H9 (cell line): Measurements from ENCODE around the gene PCCA. TPM values are rescaled to one million over a fixed set of nuclear protein-coding genes. Genes with fewer than 3 reads are reported as not detected.

ENCODE experiments used
- DNase-seq: peaks from one replicate; pipeline ENCODE4 v3.0.0-alpha.2; 2017
- H2AFZ ChIP-seq: one replicate; pipeline ENCODE4 v1.6.1; 2013; ENCODE audit warnings: mild to moderate bottlenecking, low read length, control low read depth, moderate library complexity
- H2AK5ac ChIP-seq: 2 replicates; pipeline ENCODE4 v1.6.1; 2013; ENCODE audit warnings: low read length, control low read depth, mixed read lengths; ENCODE audit not compliant: insufficient read length
- H2BK120ac ChIP-seq: one replicate; pipeline ENCODE4 v1.6.1; 2013; ENCODE audit warnings: low read depth, mild to moderate bottlenecking, low read length, control low read depth, inconsistent platforms; ENCODE audit not compliant: poor library complexity, severe bottlenecking
- H2BK12ac ChIP-seq: 2 replicates; pipeline ENCODE4 v1.6.1; 2013; ENCODE audit warnings: low read length, control low read depth, mixed read lengths, low read depth; ENCODE audit not compliant: insufficient read length
- H2BK15ac ChIP-seq: 2 replicates; pipeline ENCODE4 v1.6.1; 2013; ENCODE audit warnings: low read depth, low read length, control low read depth
- H2BK20ac ChIP-seq: one replicate; pipeline ENCODE4 v1.6.1; 2013; ENCODE audit warnings: low read depth, mild to moderate bottlenecking, low read length, control low read depth, inconsistent platforms; ENCODE audit not compliant: poor library complexity, severe bottlenecking
- H2BK5ac ChIP-seq: 2 replicates; pipeline ENCODE4 v1.6.1; 2013; ENCODE audit warnings: low read length, control low read depth, mixed read lengths; ENCODE audit not compliant: insufficient read length
- H3K14ac ChIP-seq: 2 replicates; pipeline ENCODE4 v1.6.1; 2013; ENCODE audit warnings: low read length, control low read depth; ENCODE audit not compliant: insufficient read depth
- H3K18ac ChIP-seq: 2 replicates; pipeline ENCODE4 v1.6.1; 2013; ENCODE audit warnings: low read depth, mild to moderate bottlenecking, mixed read lengths, low read length, control low read depth; ENCODE audit not compliant: insufficient read length
- H3K23ac ChIP-seq: 2 replicates; pipeline ENCODE4 v1.6.1; 2013; ENCODE audit warnings: low read length, control low read depth, mixed read lengths, low read depth; ENCODE audit not compliant: insufficient read length
- H3K23me2 ChIP-seq: 2 replicates; pipeline ENCODE4 v1.6.1; 2013; ENCODE audit warnings: low read depth, mild to moderate bottlenecking, mixed read lengths, low read length, control low read depth; ENCODE audit not compliant: insufficient read length, poor library complexity, severe bottlenecking
- H3K27ac ChIP-seq: 2 replicates; pipeline ENCODE4 v1.5.1; 2013; ENCODE audit warnings: low read length, control low read depth, mixed read lengths, low read depth; ENCODE audit not compliant: insufficient read length
- H3K27me3 ChIP-seq: 2 replicates; pipeline ENCODE4 v1.6.1; 2013; ENCODE audit warnings: low read length, control low read depth, inconsistent platforms; ENCODE audit not compliant: insufficient read depth
- H3K4ac ChIP-seq: 2 replicates; pipeline ENCODE4 v1.6.1; 2013; ENCODE audit warnings: low read depth, mild to moderate bottlenecking, control low read depth, inconsistent platforms, low read length, moderate library complexity
- H3K4me1 ChIP-seq: 2 replicates; pipeline ENCODE4 v1.6.1; 2013; ENCODE audit warnings: low read length, control low read depth, inconsistent platforms; ENCODE audit not compliant: insufficient read depth
- H3K4me2 ChIP-seq: 2 replicates; pipeline ENCODE4 v1.6.1; 2013; ENCODE audit warnings: low read length, control low read depth, mixed read lengths; ENCODE audit not compliant: insufficient read length, insufficient read depth
- H3K56ac ChIP-seq: 2 replicates; pipeline ENCODE4 v1.6.1; 2013; ENCODE audit warnings: low read depth, mild to moderate bottlenecking, mixed read lengths, low read length, control low read depth; ENCODE audit not compliant: insufficient read length
- H3K79me1 ChIP-seq: 2 replicates; pipeline ENCODE4 v1.6.1; 2013; ENCODE audit warnings: low read depth, mild to moderate bottlenecking, moderate library complexity, low read length, control low read depth, inconsistent platforms; ENCODE audit not compliant: insufficient read depth, poor library complexity, severe bottlenecking
- H3K79me2 ChIP-seq: 2 replicates; pipeline ENCODE4 v1.6.1; 2013; ENCODE audit warnings: low read length, control low read depth, inconsistent platforms; ENCODE audit not compliant: insufficient read depth
- H3K9ac ChIP-seq: 2 replicates; pipeline ENCODE4 v1.6.1; 2013; ENCODE audit warnings: low read length, control low read depth, mixed read lengths; ENCODE audit not compliant: insufficient read length; ENCODE audit errors: extremely low read depth
- H3K9me3 ChIP-seq: one replicate; pipeline ENCODE4 v1.6.1; 2013; ENCODE audit warnings: low read depth, low read length, inconsistent platforms; ENCODE audit not compliant: control insufficient read depth
- H3T11ph ChIP-seq: one replicate; pipeline ENCODE4 v1.6.1; 2013; ENCODE audit warnings: mild to moderate bottlenecking, low read length, control low read depth, inconsistent platforms
- H4K20me1 ChIP-seq: one replicate; pipeline ENCODE4 v1.6.1; 2013; ENCODE audit not compliant: control insufficient read depth, insufficient read length, insufficient read depth
- H4K5ac ChIP-seq: 2 replicates; pipeline ENCODE4 v1.6.1; 2013; ENCODE audit warnings: low read depth, mild to moderate bottlenecking, mixed read lengths, low read length, control low read depth; ENCODE audit not compliant: insufficient read length
- H4K8ac ChIP-seq: replicated peaks from 2 replicates; pipeline ENCODE4 v1.6.1; 2013; ENCODE audit warnings: low read length, control low read depth, mixed read lengths, low read depth; ENCODE audit not compliant: insufficient read length
- H4K91ac ChIP-seq: 2 replicates; pipeline ENCODE4 v1.6.1; 2013; ENCODE audit warnings: low read depth, mild to moderate bottlenecking, moderate library complexity, mixed read lengths, low read length, control low read depth; ENCODE audit not compliant: insufficient read length
- H3K27ac Mint-ChIP-seq, 3 experiments: 2 replicates in 2 of 3; 3 replicates in 1 of 3; pipeline ENCODE4 v1.8.0; 2020 to 2021; ENCODE audit warnings: mixed read lengths in 3 of 3, mild to moderate bottlenecking in 1 of 3, moderate library complexity in 1 of 3
- H3K27me3 Mint-ChIP-seq: 2 replicates; pipeline ENCODE4 v1.8.0; 2021; ENCODE audit warnings: low read depth, mild to moderate bottlenecking, moderate library complexity, mixed read lengths
- H3K36me3 Mint-ChIP-seq, 3 experiments: 2 replicates in 2 of 3; 3 replicates in 1 of 3; pipeline ENCODE4 v1.8.0; 2020 to 2021; ENCODE audit warnings: low read depth in 3 of 3, mixed read lengths in 3 of 3; ENCODE audit not compliant: insufficient read depth in 1 of 3
- H3K4me1 Mint-ChIP-seq, 2 experiments: 2 replicates each; pipeline ENCODE4 v1.8.0; 2020; ENCODE audit warnings: mixed read lengths in 2 of 2
- H3K4me3 Mint-ChIP-seq, 2 experiments: 2 replicates in 1 of 2; 3 replicates in 1 of 2; pipeline ENCODE4 v1.8.0; 2020 to 2021; ENCODE audit warnings: mild to moderate bottlenecking in 2 of 2, mixed read lengths in 2 of 2, moderate library complexity in 1 of 2
- H3K9me3 Mint-ChIP-seq, 2 experiments: 2 replicates in 1 of 2; 3 replicates in 1 of 2; pipeline ENCODE4 v1.8.0; 2020; ENCODE audit warnings: mild to moderate bottlenecking in 2 of 2, mixed read lengths in 2 of 2, moderate library complexity in 1 of 2
- WGBS: extraction: QIAGEN DNeasy Blood & Tissue Kit; methylation state at CpG from one replicate; pipeline ENCODE4 v1.1.7; 2013; ENCODE audit warnings: missing lambda C conversion rate, low lambda C conversion rate, mixed read lengths; ENCODE audit not compliant: insufficient read length; ENCODE audit errors: extremely low coverage; 5-methylcytosine and 5-hydroxymethylcytosine counted together
- total RNA-seq: library from RNA; stranded (reverse); gene quantifications from 2 replicates; pipeline ENCODE4 v1.2.1, GENCODE V29; 2021
- TF ChIP-seq, protein P1 (sequence below): fragments of 200-600 bp; sonication (generic); conservative IDR thresholded peaks from 3 replicates; pipeline ENCODE4 v1.8.0; 2021; ENCODE audit warnings: antibody characterized with exemption, mild to moderate bottlenecking

PCCA gene
- total RNA-seq, 1 experiment from 2014 or later = 56.5 TPM

DNA sequence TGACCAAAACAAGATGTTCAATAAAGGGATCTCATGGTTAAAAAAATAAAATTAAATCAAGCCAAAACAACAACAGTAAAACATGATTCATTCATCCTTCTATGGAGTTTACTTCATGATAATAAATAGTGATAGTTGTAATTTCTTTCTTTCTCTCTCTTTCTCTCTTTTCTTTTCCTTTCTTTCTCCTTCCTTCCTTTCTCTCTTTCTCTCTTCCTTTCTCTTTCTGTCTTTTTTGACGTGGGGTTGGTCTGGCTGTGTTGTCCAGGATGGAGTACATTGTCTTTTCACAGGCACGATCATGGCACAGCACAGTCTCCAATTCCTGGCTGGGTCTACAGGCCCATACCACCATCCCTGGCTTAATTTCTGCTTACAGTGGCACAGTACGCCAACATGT lies 29.1 kb upstream of the PCCA start:
- Histone ChIP-seq H3K23ac (no peak overlapping the region), H4K5ac (no peak overlapping the region), H3T11ph (no peak overlapping the region), H4K20me1 (no peaks in the 10 kb centered on the region), H4K8ac (no peak overlapping the region), H2BK5ac (no peak overlapping the region), H2AFZ (no peak overlapping the region), H3K4me1 (peaks cover 6% of the 10 kb centered on the region; the same call in 1 of the 2 replicates), H3K9ac (no peak overlapping the region), H3K56ac (no peak overlapping the region), H3K27me3 (no peaks in the 10 kb centered on the region), H3K4ac (no peak overlapping the region), H4K91ac (no peak overlapping the region), H2BK20ac (no peak overlapping the region), H2BK12ac (no peak overlapping the region), H2BK15ac (no peak overlapping the region), H2AK5ac (no peak overlapping the region), H3K23me2 (no peaks in the 10 kb centered on the region), H2BK120ac (no peak overlapping the region), H3K4me2 (no peak overlapping the region), H3K14ac (no peak overlapping the region), H3K79me2 (no peaks in the 10 kb centered on the region), H3K79me1 (no peaks in the 10 kb centered on the region), H3K9me3 (no peaks in the 10 kb centered on the region), H3K27ac (no peak overlapping the region), H3K18ac (no peak overlapping the region)
- TF ChIP-seq, protein P1, sequence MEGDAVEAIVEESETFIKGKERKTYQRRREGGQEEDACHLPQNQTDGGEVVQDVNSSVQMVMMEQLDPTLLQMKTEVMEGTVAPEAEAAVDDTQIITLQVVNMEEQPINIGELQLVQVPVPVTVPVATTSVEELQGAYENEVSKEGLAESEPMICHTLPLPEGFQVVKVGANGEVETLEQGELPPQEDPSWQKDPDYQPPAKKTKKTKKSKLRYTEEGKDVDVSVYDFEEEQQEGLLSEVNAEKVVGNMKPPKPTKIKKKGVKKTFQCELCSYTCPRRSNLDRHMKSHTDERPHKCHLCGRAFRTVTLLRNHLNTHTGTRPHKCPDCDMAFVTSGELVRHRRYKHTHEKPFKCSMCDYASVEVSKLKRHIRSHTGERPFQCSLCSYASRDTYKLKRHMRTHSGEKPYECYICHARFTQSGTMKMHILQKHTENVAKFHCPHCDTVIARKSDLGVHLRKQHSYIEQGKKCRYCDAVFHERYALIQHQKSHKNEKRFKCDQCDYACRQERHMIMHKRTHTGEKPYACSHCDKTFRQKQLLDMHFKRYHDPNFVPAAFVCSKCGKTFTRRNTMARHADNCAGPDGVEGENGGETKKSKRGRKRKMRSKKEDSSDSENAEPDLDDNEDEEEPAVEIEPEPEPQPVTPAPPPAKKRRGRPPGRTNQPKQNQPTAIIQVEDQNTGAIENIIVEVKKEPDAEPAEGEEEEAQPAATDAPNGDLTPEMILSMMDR = no peak
- Mint-ChIP-seq H3K4me1 (peaks cover 14 to 15% of the 10 kb centered on the region in 2 experiments), H3K4me3 (no peak overlapping the region), H3K27ac (0 out of 7 replicates have a peak overlapping the region, but pooled peaks of 1 of the 3 experiments have one; percentile 26), H3K27me3 (peaks cover 4% of the 10 kb centered on the region), H3K9me3 (peaks cover 26 to 47% of the 10 kb centered on the region in 2 experiments), H3K36me3 (peaks cover 9 to 43% (median 11%) of the 10 kb centered on the region in 3 experiments)
- no CpG with 5 or more reads among the region's 3 CpGs for WGBS
- DNase-seq = no peak
